B cell (primary cell): ENCODE data around the gene SEC31B. TPM values are rescaled to one million over a fixed set of nuclear protein-coding genes. Genes with fewer than 3 reads are reported as not detected.

ENCODE experiments used
- ATAC-seq: fragments of 200-7000 bp; cut with Tn5 transposase; one replicate; pipeline ENCODE4 v1.10.0; 2021; ENCODE audit warnings: low read depth, mild to moderate bottlenecking, moderate number of reproducible peaks, moderate library complexity
- CTCF ChIA-PET: fragments of 350-600 bp; sonication (Branson Sonifier 250); formaldehyde crosslinking; loops from one replicate; lab custom pipeline; 2021; ENCODE audit warnings: antibody characterized with exemption, inconsistent platforms; lab: Charles Lee
- POLR2A ChIA-PET: fragments of 350-600 bp; sonication (Branson Sonifier 250); formaldehyde crosslinking; loops from one replicate; lab custom pipeline; 2021; ENCODE audit warnings: antibody characterized with exemption; lab: Charles Lee
- DNase-seq: peaks from one replicate; pipeline ENCODE4 v3.0.0; 2013
- H2AFZ ChIP-seq: 2 replicates; pipeline ENCODE4 v1.6.1; 2012; ENCODE audit warnings: mild to moderate bottlenecking, low read depth, low read length; ENCODE audit not compliant: insufficient read depth, poor library complexity, severe bottlenecking
- H3K27ac ChIP-seq, 2 donors: 1 replicate in 1 of 2; 2 replicates in 1 of 2; pipeline ENCODE4 v1.5.1; 2012 to 2013; ENCODE audit warnings: low read length in 2 of 2, mild to moderate bottlenecking in 2 of 2, moderate library complexity in 1 of 2
- H3K27me3 ChIP-seq, 4 experiments: fragments of 200-600 bp in 1 of 4; sonication (generic) in 1 of 4; replicated peaks in 1 of 4; 1 replicate in 2 of 4; 2 replicates in 2 of 4; pipeline versions ENCODE4 v1.6.1 to v1.7.0; 2013 to 2016; ENCODE audit warnings: low read length in 3 of 4, mild to moderate bottlenecking in 2 of 4, mixed read lengths in 1 of 4, moderate library complexity in 1 of 4; ENCODE audit not compliant: insufficient read depth in 4 of 4, control insufficient read depth in 3 of 4; ENCODE audit errors: control extremely low read depth in 1 of 4
- H3K36me3 ChIP-seq, 2 experiments: replicated peaks in 1 of 2; 1 replicate in 1 of 2; 2 replicates in 1 of 2; pipeline versions ENCODE4 v1.6.1 to v1.7.1; 2013; ENCODE audit warnings: low read length in 1 of 2; ENCODE audit not compliant: insufficient read depth in 2 of 2, control insufficient read depth in 1 of 2; ENCODE audit errors: control extremely low read depth in 1 of 2, extremely low read depth in 1 of 2
- H3K4me1 ChIP-seq, 2 donors: fragments of 200-600 bp in 1 of 2; sonication (generic) in 1 of 2; 1 replicate in 1 of 2; 2 replicates in 1 of 2; pipeline versions ENCODE4 v1.5.1 to v1.6.1; 2013 to 2017; ENCODE audit warnings: low read length in 2 of 2; ENCODE audit not compliant: control insufficient read depth in 2 of 2, insufficient read depth in 2 of 2
- H3K4me2 ChIP-seq: replicated peaks from 2 replicates; pipeline ENCODE3; 2012; ENCODE audit warnings: mild to moderate bottlenecking, low read depth, low read length; ENCODE audit not compliant: poor library complexity, severe bottlenecking
- H3K4me3 ChIP-seq, 5 experiments: fragments of 200-600 bp in 1 of 5; sonication (generic) in 1 of 5; 1 replicate in 3 of 5; 2 replicates in 2 of 5; pipeline versions ENCODE4 v1.5.1 to v1.7.0; 2011 to 2016; ENCODE audit warnings: low read length in 4 of 5, mild to moderate bottlenecking in 4 of 5, low read depth in 2 of 5, control low read depth in 1 of 5, moderate library complexity in 1 of 5; ENCODE audit not compliant: insufficient read depth in 1 of 5; ENCODE audit errors: control extremely low read depth in 1 of 5, extremely low read depth in 1 of 5
- H3K79me2 ChIP-seq: fragments of 200-600 bp; sonication (generic); one replicate; pipeline ENCODE4 v1.6.0; 2016; ENCODE audit warnings: low read length; ENCODE audit not compliant: control insufficient read depth, insufficient read depth
- H3K9ac ChIP-seq: fragments of 200-600 bp; sonication (generic); 2 replicates; pipeline ENCODE4 v1.6.1; 2017; ENCODE audit warnings: mild to moderate bottlenecking, low read length, moderate library complexity
- H3K9me3 ChIP-seq, 3 donors: one replicate each; pipeline versions ENCODE4 v1.6.1 to v1.7.1; 2013; ENCODE audit warnings: low read length in 2 of 3; ENCODE audit not compliant: control insufficient read depth in 2 of 3, insufficient read depth in 1 of 3; ENCODE audit errors: control extremely low read depth in 1 of 3
- H4K20me1 ChIP-seq: 2 replicates; pipeline ENCODE4 v1.6.0; 2012; ENCODE audit warnings: mild to moderate bottlenecking, low read length; ENCODE audit not compliant: insufficient read depth, control insufficient read depth, poor library complexity, severe bottlenecking
- H3K27ac Mint-ChIP-seq: one replicate; pipeline ENCODE4 v1.8.0; 2021; ENCODE audit warnings: mixed read lengths
- H3K27me3 Mint-ChIP-seq: one replicate; pipeline ENCODE4 v1.8.0; 2021; ENCODE audit warnings: mixed read lengths
- H3K4me1 Mint-ChIP-seq: one replicate; pipeline ENCODE4 v1.8.0; 2021; ENCODE audit warnings: mixed read lengths
- H3K4me3 Mint-ChIP-seq: one replicate; pipeline ENCODE4 v1.8.0; 2021; ENCODE audit warnings: mixed read lengths
- H3K9me3 Mint-ChIP-seq: one replicate; pipeline ENCODE4 v1.8.0; 2022; ENCODE audit warnings: mixed read lengths; ENCODE audit not compliant: insufficient read depth
- CTCF ChIP-seq: fragments of 200-600 bp; IDR thresholded peaks from one replicate; pipeline ENCODE4 v1.8.0; 2022; ENCODE audit warnings: antibody characterized with exemption, mild to moderate bottlenecking
- EZH2 ChIP-seq: IDR thresholded peaks from 2 replicates; pipeline ENCODE4 v1.6.1; 2012; ENCODE audit warnings: borderline replicate concordance, low read depth, mild to moderate bottlenecking, moderate library complexity, low read length; ENCODE audit not compliant: insufficient read depth, poor library complexity, severe bottlenecking
- WGBS: methylation state at CpG from one replicate; pipeline ENCODE4 v1.1.5; 2013; ENCODE audit warnings: missing lambda C conversion rate; ENCODE audit not compliant: insufficient coverage; 5-methylcytosine and 5-hydroxymethylcytosine counted together
- intact Hi-C: fragments of 100-400 bp; cut with micrococcal nuclease; formaldehyde crosslinking; loops from one replicate; pipeline ENCODE4 v1.10.0; 2022
- polyA plus RNA-seq: library from polyadenylated mRNA; depleted of rRNA; stranded (reverse); fragments of >200 nt; gene quantifications from 2 replicates; pipeline ENCODE4 v1.2.3, GENCODE V29; 2012
- total RNA-seq, 2 donors: library from RNA; stranded (reverse); fragments of 120-200 nt in 1 of 2; gene quantifications; 1 replicate in 1 of 2; 2 replicates in 1 of 2; pipeline versions ENCODE4 v1.2.3 to v1.2.4, GENCODE V29; 2013 to 2022

Gene SEC31B
- total and polyA plus RNA-seq, 2 donors (not counting 1 experiment from before 2014, with no cell fraction given) = 36.3 to 45.7 TPM

GRCh38 chr10:100490531-100490930 lies 29.1 kb downstream of the SEC31B start:
- POLR2A ChIA-PET = no interaction called here
- CTCF ChIA-PET = no interaction called here
- TF ChIP-seq EZH2 = no peak
- TF ChIP-seq CTCF = no peak
- Histone ChIP-seq H3K36me3 (peaks cover 5 to 36% of the 10 kb centered on the region in 2 experiments), H2AFZ (no peak overlapping the region), H3K9ac (no peak overlapping the region), H3K4me2 (no peak overlapping the region), H3K4me3 (no peak overlapping the region), H3K4me1 (no peaks in the 10 kb centered on the region), H4K20me1 (no peaks in the 10 kb centered on the region), H3K79me2 (no peaks in the 10 kb centered on the region), H3K9me3 (no peaks in the 10 kb centered on the region), H3K27me3 (no peaks in the 10 kb centered on the region), H3K27ac (no peak overlapping the region)
- DNase-seq (no peak), ATAC-seq (no peak)
- WGBS = 100% methylated on average over 1 of the region's 2 CpGs
- no peaks in the 10 kb centered on the region for H3K27me3 Mint-ChIP-seq
- no peaks in the 10 kb centered on the region for H3K9me3 Mint-ChIP-seq
- H3K4me3 Mint-ChIP-seq = no peak overlapping the region
- intact Hi-C loops = no loop called here
- H3K27ac Mint-ChIP-seq = no peak overlapping the region
- H3K4me1 Mint-ChIP-seq = no peaks in the 10 kb centered on the region

- H3K4me1 Mint-ChIP-seq = no peaks in the 10 kb centered on the region
- no peaks in the 10 kb centered on the region for H4K20me1 ChIP-seq
- H3K79me2 ChIP-seq = no peaks in the 10 kb centered on the region
- H3K9me3 ChIP-seq = no peaks in the 10 kb centered on the region
- no peaks in the 10 kb centered on the region for H3K27me3 Mint-ChIP-seq
- no peaks in the 10 kb centered on the region for H3K27me3 ChIP-seq
- H3K27ac ChIP-seq = no peak overlapping the region
- H3K9me3 Mint-ChIP-seq = no peaks in the 10 kb centered on the region
- no peak overlapping the region for H3K4me3 Mint-ChIP-seq
- CTCF ChIA-PET = no interaction called here
- TF ChIP-seq EZH2 = no peak
- TF ChIP-seq CTCF = no peak
- POLR2A ChIA-PET = no interaction called here
- no peak overlapping the region for H3K4me2 ChIP-seq
- no peak overlapping the region for H3K27ac Mint-ChIP-seq
- H3K4me1 ChIP-seq = no peaks in the 10 kb centered on the region
- intact Hi-C loops = no loop called here
- H3K4me3 ChIP-seq = no peak overlapping the region
- no peak overlapping the region for H3K9ac ChIP-seq
- peaks cover 5 to 32% of the 10 kb centered on the region in 2 experiments for H3K36me3 ChIP-seq
- no peak overlapping the region for H2AFZ ChIP-seq
- no peak for DNase-seq
- no peak for ATAC-seq
- 69% methylated on average over 3 of the region's 5 CpGs for WGBS
These were observed 30.3 kb downstream of the SEC31B start for GRCh38 chr10:100489396-100489795.
